Neuronal stem cell (in vitro differentiated cells): Measurements from ENCODE around the gene OR4K2.

ENCODE experiments used
- DNase-seq: peaks from one replicate; pipeline ENCODE4 v3.0.0-alpha.2; 2013; ENCODE audit warnings: low spot score
- H2AFZ ChIP-seq: one replicate; pipeline ENCODE4 v1.6.1; 2013; ENCODE audit warnings: mild to moderate bottlenecking, low read length, inconsistent platforms
- H2AK5ac ChIP-seq: 2 replicates; pipeline ENCODE4 v1.6.1; 2013; ENCODE audit warnings: low read depth, mild to moderate bottlenecking, inconsistent platforms, low read length, moderate library complexity, mixed read lengths
- H2BK120ac ChIP-seq: 2 replicates; pipeline ENCODE4 v1.6.1; 2013; ENCODE audit warnings: low read depth, mild to moderate bottlenecking, inconsistent platforms, low read length, moderate library complexity, mixed read lengths
- H2BK12ac ChIP-seq: one replicate; pipeline ENCODE4 v1.6.1; 2013; ENCODE audit warnings: low read length, inconsistent platforms
- H2BK15ac ChIP-seq: 2 replicates; pipeline ENCODE4 v1.6.1; 2013; ENCODE audit warnings: mild to moderate bottlenecking, low read length, inconsistent platforms, mixed read lengths
- H2BK5ac ChIP-seq: one replicate; pipeline ENCODE4 v1.6.1; 2013; ENCODE audit warnings: inconsistent platforms, mild to moderate bottlenecking, low read length, moderate library complexity
- H3K14ac ChIP-seq: one replicate; pipeline ENCODE4 v1.6.1; 2013; ENCODE audit warnings: low read length, inconsistent platforms
- H3K18ac ChIP-seq: 2 replicates; pipeline ENCODE4 v1.6.1; 2013; ENCODE audit warnings: low read length, inconsistent platforms
- H3K23ac ChIP-seq: 2 replicates; pipeline ENCODE4 v1.6.1; 2013; ENCODE audit warnings: low read depth, mild to moderate bottlenecking, mixed read lengths, low read length, inconsistent platforms; ENCODE audit not compliant: poor library complexity
- H3K27ac ChIP-seq: replicated peaks from 3 replicates; pipeline ENCODE4 v1.5.1; 2013; ENCODE audit warnings: low read length, inconsistent platforms
- H3K27me3 ChIP-seq, 3 experiments: 2 replicates each; pipeline ENCODE4 v1.6.1; 2013; ENCODE audit warnings: low read length in 3 of 3, mild to moderate bottlenecking in 2 of 3, inconsistent platforms in 1 of 3, low read depth in 1 of 3, mixed read lengths in 1 of 3, moderate library complexity in 1 of 3; ENCODE audit not compliant: control insufficient read depth in 3 of 3, insufficient read depth in 3 of 3
- H3K36me3 ChIP-seq, 2 donors: replicated peaks in 1 of 2; 2 replicates each; pipeline ENCODE4 v1.6.1; 2013; ENCODE audit warnings: low read length in 2 of 2; ENCODE audit not compliant: control insufficient read depth in 2 of 2, insufficient read depth in 2 of 2
- H3K4ac ChIP-seq: 2 replicates; pipeline ENCODE4 v1.6.1; 2013; ENCODE audit warnings: inconsistent platforms, mild to moderate bottlenecking, low read length, moderate library complexity
- H3K4me1 ChIP-seq, 2 donors: 1 replicate in 1 of 2; 2 replicates in 1 of 2; pipeline ENCODE4 v1.6.1; 2013; ENCODE audit warnings: low read length in 2 of 2, low read depth in 1 of 2; ENCODE audit not compliant: control insufficient read depth in 2 of 2, insufficient read depth in 1 of 2
- H3K4me2 ChIP-seq: one replicate; pipeline ENCODE4 v1.6.1; 2013; ENCODE audit warnings: mild to moderate bottlenecking, low read length, inconsistent platforms; ENCODE audit not compliant: insufficient read depth, poor library complexity, severe bottlenecking
- H3K4me3 ChIP-seq, 2 donors: 2 replicates each; pipeline ENCODE4 v1.5.1; 2013; ENCODE audit warnings: low read length in 2 of 2, mild to moderate bottlenecking in 2 of 2, inconsistent platforms in 1 of 2, moderate library complexity in 1 of 2
- H3K79me1 ChIP-seq: one replicate; pipeline ENCODE4 v1.6.1; 2013; ENCODE audit warnings: low read depth, mild to moderate bottlenecking, inconsistent platforms, low read length, moderate library complexity
- H3K9ac ChIP-seq: one replicate; pipeline ENCODE4 v1.6.1; 2013; ENCODE audit warnings: mild to moderate bottlenecking, low read depth, low read length, inconsistent platforms; ENCODE audit not compliant: poor library complexity
- H3K9me3 ChIP-seq, 2 donors: replicated peaks in 1 of 2; 2 replicates each; pipeline versions ENCODE3 to v1.6.1; 2013; ENCODE audit warnings: low read length in 2 of 2, mild to moderate bottlenecking in 2 of 2, inconsistent platforms in 1 of 2, low read depth in 1 of 2, mixed read lengths in 1 of 2, moderate library complexity in 1 of 2; ENCODE audit not compliant: control insufficient read depth in 2 of 2, insufficient read depth in 1 of 2
- H4K8ac ChIP-seq: one replicate; pipeline ENCODE4 v1.6.1; 2013; ENCODE audit warnings: low read depth, mild to moderate bottlenecking, inconsistent platforms, low read length, moderate library complexity
- H4K91ac ChIP-seq: one replicate; pipeline ENCODE4 v1.6.1; 2013; ENCODE audit warnings: low read length, low read depth, mild to moderate bottlenecking, inconsistent platforms; ENCODE audit not compliant: poor library complexity
- WGBS, 2 donors: extraction: QIAGEN DNeasy Blood & Tissue Kit; methylation state at CpG; one replicate each; pipeline ENCODE4 v1.1.7; 2013; ENCODE audit warnings: missing lambda C conversion rate in 2 of 2, mixed read lengths in 1 of 2; ENCODE audit not compliant: insufficient read length in 2 of 2, insufficient replicate concordance in 1 of 2; ENCODE audit errors: extremely low coverage in 2 of 2; 5-methylcytosine and 5-hydroxymethylcytosine counted together

Gene OR4K2

DNA sequence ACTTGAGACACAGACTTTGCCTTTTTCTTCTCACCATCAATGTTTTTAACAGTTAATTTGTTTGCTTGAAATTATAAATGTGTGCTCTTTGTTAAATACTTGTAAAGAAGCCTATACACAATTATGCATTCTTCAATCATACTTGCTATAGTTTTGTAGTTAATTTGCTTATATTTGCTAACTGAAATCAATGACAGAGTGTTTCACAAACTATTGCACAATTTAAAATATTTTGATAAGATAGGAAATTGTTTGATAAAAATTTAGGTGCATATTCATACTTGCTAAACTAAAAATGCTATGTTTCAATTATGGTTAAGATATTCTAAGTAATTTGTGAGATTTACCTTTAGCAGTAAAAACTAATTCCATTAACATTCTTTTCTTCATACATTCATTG lies 31.7 kb downstream of the OR4K2 start:
- no peaks in the 10 kb centered on the region for H3K36me3 ChIP-seq
- no peak overlapping the region for H2BK120ac ChIP-seq
- H2BK15ac ChIP-seq = no peak overlapping the region
- H3K14ac ChIP-seq = no peak overlapping the region
- H2BK12ac ChIP-seq = no peak overlapping the region
- no peak overlapping the region for H4K91ac ChIP-seq
- H2AFZ ChIP-seq = no peak overlapping the region
- no peak overlapping the region for H3K4me2 ChIP-seq
- DNase-seq = no peak
- H3K27ac ChIP-seq = no peak overlapping the region
- H3K9ac ChIP-seq = no peak overlapping the region
- no peak overlapping the region for H2BK5ac ChIP-seq
- no peak overlapping the region for H3K4me3 ChIP-seq
- no peaks in the 10 kb centered on the region for H3K27me3 ChIP-seq
- H3K4me1 ChIP-seq = no peaks in the 10 kb centered on the region
- no peak overlapping the region for H3K4ac ChIP-seq
- H3K9me3 ChIP-seq = peaks cover 0 to 24% of the 10 kb centered on the region in 2 donors
- no peak overlapping the region for H3K23ac ChIP-seq
- H3K79me1 ChIP-seq = peaks cover 2% of the 10 kb centered on the region
- no peak overlapping the region for H4K8ac ChIP-seq
- no peak overlapping the region for H2AK5ac ChIP-seq
- H3K18ac ChIP-seq = no peak overlapping the region

DNA sequence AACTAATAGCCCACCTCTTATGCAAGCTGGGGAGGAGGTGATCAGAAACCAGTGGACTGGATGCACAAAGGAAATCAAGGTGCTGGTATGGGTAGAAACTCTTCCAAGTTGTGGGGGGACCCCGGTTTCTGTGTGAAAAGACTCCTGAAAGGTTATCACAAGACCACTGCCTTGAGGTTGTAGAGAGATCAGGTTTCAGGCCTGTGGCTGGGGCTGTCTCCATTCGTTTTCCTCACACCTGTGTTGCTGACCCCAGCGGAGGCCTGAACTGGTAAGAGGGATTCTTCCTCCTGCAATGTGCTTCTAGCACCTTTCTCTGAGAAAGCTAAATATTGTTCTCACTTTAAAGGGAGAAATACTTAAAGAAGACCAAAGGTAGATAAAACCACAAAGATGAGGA lies 36.2 kb downstream of the OR4K2 start:
- no peak overlapping the region for H4K91ac ChIP-seq
- no peak overlapping the region for H2BK5ac ChIP-seq
- H3K4ac ChIP-seq = no peak overlapping the region
- no peak overlapping the region for H3K4me2 ChIP-seq
- no peaks in the 10 kb centered on the region for H3K4me1 ChIP-seq
- DNase-seq = no peak
- no peak overlapping the region for H3K9ac ChIP-seq
- peaks cover 0 to 18% of the 10 kb centered on the region in 2 donors for H3K9me3 ChIP-seq
- no peak overlapping the region for H3K14ac ChIP-seq
- no CpG with 5 or more reads among the region's 3 CpGs for WGBS, 2 donors
- H2BK12ac ChIP-seq = no peak overlapping the region
- no peak overlapping the region for H3K4me3 ChIP-seq
- no peak overlapping the region for H4K8ac ChIP-seq
- no peak overlapping the region for H2BK120ac ChIP-seq
- no peak overlapping the region for H3K18ac ChIP-seq
- no peak overlapping the region for H2AK5ac ChIP-seq
- no peak overlapping the region for H3K27ac ChIP-seq
- no peak overlapping the region for H2AFZ ChIP-seq
- H3K36me3 ChIP-seq = no peaks in the 10 kb centered on the region
- H3K23ac ChIP-seq = no peak overlapping the region
- H3K27me3 ChIP-seq = no peaks in the 10 kb centered on the region
- H3K79me1 ChIP-seq = no peaks in the 10 kb centered on the region
- H2BK15ac ChIP-seq = no peak overlapping the region

DNA sequence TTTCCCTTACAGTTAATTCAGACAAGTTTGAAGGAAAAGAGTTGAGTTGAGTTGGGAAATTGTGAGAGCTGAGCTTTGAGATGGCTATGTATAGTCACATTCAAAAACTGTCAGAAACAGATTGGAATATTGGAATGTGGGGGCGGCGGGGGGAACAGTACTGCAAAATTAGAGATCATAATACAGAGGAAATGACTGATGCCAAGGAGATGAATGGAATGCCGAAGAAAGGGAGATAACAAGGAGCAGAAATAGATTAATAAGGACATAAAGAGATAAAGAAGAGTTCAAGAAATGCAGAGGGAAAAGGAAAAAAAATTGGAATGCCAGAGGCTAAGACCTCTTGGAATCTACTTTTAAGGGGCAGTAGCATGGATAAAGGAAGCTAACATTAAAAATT lies 42.3 kb downstream of the OR4K2 start:
- Histone ChIP-seq H2BK120ac (no peak overlapping the region), H3K9me3 (peaks cover 0 to 20% of the 10 kb centered on the region in 2 donors), H3K4me3 (no peak overlapping the region)

DNA sequence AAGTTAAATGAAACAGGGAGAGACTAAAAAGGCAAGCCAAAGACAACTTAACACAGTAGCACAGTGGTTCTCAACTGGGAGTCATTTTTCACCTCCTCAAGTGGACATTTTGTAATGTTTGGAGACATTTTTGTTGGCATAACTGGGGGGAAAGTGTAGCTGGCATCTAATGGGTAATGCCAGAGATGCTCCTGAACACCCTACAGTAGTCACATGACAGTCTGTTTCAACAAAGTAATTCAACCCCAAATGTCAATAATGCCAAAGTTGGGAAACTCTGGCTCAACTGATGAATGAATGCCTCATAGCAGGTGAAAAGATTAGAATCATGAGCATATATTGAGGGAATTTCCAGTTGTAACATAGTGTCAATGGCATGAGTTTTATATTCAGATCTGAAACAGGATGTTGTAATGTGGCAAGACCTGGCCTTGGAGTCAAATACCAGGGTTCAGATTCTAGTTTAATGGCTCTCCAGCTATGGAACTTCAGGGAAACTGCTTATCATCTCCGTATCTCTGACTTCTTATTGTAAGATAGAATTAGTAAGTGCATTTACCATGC lies 43.1 kb downstream of the OR4K2 start:
- no peak overlapping the region for H3K4me2 ChIP-seq
- no peak overlapping the region for H3K14ac ChIP-seq
- no peaks in the 10 kb centered on the region for H3K79me1 ChIP-seq
- H2BK15ac ChIP-seq = no peak overlapping the region
- WGBS, 2 donors = no CpG with 5 or more reads among the region's 1 CpG
- no peak overlapping the region for H2BK5ac ChIP-seq
- no peak overlapping the region for H3K4me3 ChIP-seq
- no peak overlapping the region for H3K27ac ChIP-seq
- H2BK120ac ChIP-seq = no peak overlapping the region
- no peak overlapping the region for H2AK5ac ChIP-seq
- DNase-seq = no peak
- no peak overlapping the region for H3K4ac ChIP-seq
- no peak overlapping the region for H3K18ac ChIP-seq
- peaks cover 0 to 21% of the 10 kb centered on the region in 2 donors for H3K9me3 ChIP-seq
- H2AFZ ChIP-seq = no peak overlapping the region
- no peaks in the 10 kb centered on the region for H3K4me1 ChIP-seq
- H4K8ac ChIP-seq = no peak overlapping the region
- no peaks in the 10 kb centered on the region for H3K27me3 ChIP-seq
- no peak overlapping the region for H4K91ac ChIP-seq
- H3K9ac ChIP-seq = no peak overlapping the region
- H3K36me3 ChIP-seq = no peaks in the 10 kb centered on the region
- no peak overlapping the region for H2BK12ac ChIP-seq
- H3K23ac ChIP-seq = no peak overlapping the region

More for the DNA sequence above, 42.3 kb downstream of the OR4K2 start:
- Histone ChIP-seq H2BK5ac (no peak overlapping the region), H4K8ac (no peak overlapping the region), H3K4me1 (no peaks in the 10 kb centered on the region), H3K27ac (no peak overlapping the region), H3K27me3 (no peaks in the 10 kb centered on the region), H3K36me3 (no peaks in the 10 kb centered on the region), H3K23ac (no peak overlapping the region), H3K18ac (no peak overlapping the region), H2AK5ac (no peak overlapping the region), H2BK15ac (no peak overlapping the region), H3K79me1 (no peaks in the 10 kb centered on the region), H2BK12ac (no peak overlapping the region), H3K4me2 (no peak overlapping the region), H4K91ac (no peak overlapping the region), H3K14ac (no peak overlapping the region), H2AFZ (no peak overlapping the region), H3K9ac (no peak overlapping the region), H3K4ac (no peak overlapping the region)
- no CpG with 5 or more reads among the region's 3 CpGs for WGBS, 2 donors
- DNase-seq = no peak
